ENCODE measurements around the gene COL8A1.

DNA sequence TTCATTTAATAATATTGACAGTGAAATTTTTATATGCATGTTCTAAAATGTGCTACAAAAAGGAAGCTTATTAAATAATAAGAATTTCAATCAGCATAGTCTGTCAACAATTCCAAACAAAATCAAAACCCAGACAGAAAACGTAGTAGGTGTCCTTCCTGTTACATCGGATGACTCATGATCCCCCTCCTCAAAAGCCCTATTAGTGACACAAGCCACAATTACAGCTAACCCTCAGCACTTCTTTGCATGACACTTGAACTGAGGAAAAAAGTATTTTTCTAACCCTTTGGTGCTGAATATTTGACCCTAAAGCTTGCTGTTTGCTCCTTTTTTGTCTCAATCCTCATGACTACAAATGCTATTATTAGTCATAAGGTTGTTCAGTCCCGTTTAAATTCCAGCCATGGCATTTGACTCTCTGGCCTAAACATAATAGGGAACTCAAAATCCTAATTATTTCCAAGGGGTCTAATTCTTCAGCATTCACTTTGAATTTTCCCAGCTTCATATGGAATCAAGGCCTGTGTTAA is 78.1 kb downstream of the COL8A1 start:
- TF ChIP-seq, protein P1, sequence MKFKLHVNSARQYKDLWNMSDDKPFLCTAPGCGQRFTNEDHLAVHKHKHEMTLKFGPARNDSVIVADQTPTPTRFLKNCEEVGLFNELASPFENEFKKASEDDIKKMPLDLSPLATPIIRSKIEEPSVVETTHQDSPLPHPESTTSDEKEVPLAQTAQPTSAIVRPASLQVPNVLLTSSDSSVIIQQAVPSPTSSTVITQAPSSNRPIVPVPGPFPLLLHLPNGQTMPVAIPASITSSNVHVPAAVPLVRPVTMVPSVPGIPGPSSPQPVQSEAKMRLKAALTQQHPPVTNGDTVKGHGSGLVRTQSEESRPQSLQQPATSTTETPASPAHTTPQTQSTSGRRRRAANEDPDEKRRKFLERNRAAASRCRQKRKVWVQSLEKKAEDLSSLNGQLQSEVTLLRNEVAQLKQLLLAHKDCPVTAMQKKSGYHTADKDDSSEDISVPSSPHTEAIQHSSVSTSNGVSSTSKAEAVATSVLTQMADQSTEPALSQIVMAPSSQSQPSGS (CRISPR knock-in tag; IDR thresholded peaks at IDR 0.05; ENCODE audit: borderline replicate concordance, low read depth) = no peak
- TF ChIP-seq, protein P2, sequence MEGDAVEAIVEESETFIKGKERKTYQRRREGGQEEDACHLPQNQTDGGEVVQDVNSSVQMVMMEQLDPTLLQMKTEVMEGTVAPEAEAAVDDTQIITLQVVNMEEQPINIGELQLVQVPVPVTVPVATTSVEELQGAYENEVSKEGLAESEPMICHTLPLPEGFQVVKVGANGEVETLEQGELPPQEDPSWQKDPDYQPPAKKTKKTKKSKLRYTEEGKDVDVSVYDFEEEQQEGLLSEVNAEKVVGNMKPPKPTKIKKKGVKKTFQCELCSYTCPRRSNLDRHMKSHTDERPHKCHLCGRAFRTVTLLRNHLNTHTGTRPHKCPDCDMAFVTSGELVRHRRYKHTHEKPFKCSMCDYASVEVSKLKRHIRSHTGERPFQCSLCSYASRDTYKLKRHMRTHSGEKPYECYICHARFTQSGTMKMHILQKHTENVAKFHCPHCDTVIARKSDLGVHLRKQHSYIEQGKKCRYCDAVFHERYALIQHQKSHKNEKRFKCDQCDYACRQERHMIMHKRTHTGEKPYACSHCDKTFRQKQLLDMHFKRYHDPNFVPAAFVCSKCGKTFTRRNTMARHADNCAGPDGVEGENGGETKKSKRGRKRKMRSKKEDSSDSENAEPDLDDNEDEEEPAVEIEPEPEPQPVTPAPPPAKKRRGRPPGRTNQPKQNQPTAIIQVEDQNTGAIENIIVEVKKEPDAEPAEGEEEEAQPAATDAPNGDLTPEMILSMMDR (IDR thresholded peaks at IDR 0.05) = no peak
- TF ChIP-seq FOXP1 (CRISPR knock-in tag; IDR thresholded peaks at IDR 0.05; ENCODE audit: borderline replicate concordance) = no peak
- TF ChIP-seq, protein P3, sequence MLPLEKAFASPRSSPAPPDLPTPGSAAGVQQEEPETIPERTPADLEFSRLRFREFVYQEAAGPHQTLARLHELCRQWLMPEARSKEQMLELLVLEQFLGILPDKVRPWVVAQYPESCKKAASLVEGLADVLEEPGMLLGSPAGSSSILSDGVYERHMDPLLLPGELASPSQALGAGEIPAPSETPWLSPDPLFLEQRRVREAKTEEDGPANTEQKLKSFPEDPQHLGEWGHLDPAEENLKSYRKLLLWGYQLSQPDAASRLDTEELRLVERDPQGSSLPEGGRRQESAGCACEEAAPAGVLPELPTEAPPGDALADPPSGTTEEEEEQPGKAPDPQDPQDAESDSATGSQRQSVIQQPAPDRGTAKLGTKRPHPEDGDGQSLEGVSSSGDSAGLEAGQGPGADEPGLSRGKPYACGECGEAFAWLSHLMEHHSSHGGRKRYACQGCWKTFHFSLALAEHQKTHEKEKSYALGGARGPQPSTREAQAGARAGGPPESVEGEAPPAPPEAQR (CRISPR knock-in tag; IDR thresholded peaks at IDR 0.05) = no peak

All from WTC11 (cell line).